ENCODE measurements around the gene LINGO1.

The LINGO1 gene

GRCh38 chr15:77632534-77633133, at the start of gene LINGO1:
LINGO1 (minus strand) TSS chr15:77632912; CDS start chr15:77632315, 597 bp downstream.
- no peak for DNase-seq

- no peak for DNase-seq
Measured at GRCh38 chr15:77681362-77681761, 48.6 kb upstream of the LINGO1 start.

GRCh38 chr15:77676569-77677375, 44.1 kb upstream of the LINGO1 start:
- no peak for DNase-seq

- DNase-seq: no peak
Measured at GRCh38 chr15:77675806-77676415, 43.2 kb upstream of the LINGO1 start.

- DNase-seq: no peak
Measured at GRCh38 chr15:77674327-77674726, 41.6 kb upstream of the LINGO1 start.

- DNase-seq: no peak
Measured at GRCh38 chr15:77673866-77674265, 41.2 kb upstream of the LINGO1 start.

GRCh38 chr15:77672135-77672534, 39.4 kb upstream of the LINGO1 start:
- no peak for DNase-seq

- DNase-seq: no peak
Measured at GRCh38 chr15:77671362-77672056, 38.8 kb upstream of the LINGO1 start.

GRCh38 chr15:77670558-77671361, 38.0 kb upstream of the LINGO1 start:
- no peak for DNase-seq

- no peak for DNase-seq
Measured at GRCh38 chr15:77669896-77670295, 37.2 kb upstream of the LINGO1 start.

- DNase-seq: no peak
Measured at GRCh38 chr15:77667338-77668234, 34.9 kb upstream of the LINGO1 start.

GRCh38 chr15:77666296-77666660, 33.6 kb upstream of the LINGO1 start:
- no peak for DNase-seq

GRCh38 chr15:77665530-77666295, 33.0 kb upstream of the LINGO1 start:
- DNase-seq: no peak

- no peak for DNase-seq
Measured at GRCh38 chr15:77664428-77664827, 31.7 kb upstream of the LINGO1 start.

GRCh38 chr15:77663256-77663655, 30.5 kb upstream of the LINGO1 start:
- no peak for DNase-seq

GRCh38 chr15:77659350-77660321, 26.9 kb upstream of the LINGO1 start:
- no peak for DNase-seq

GRCh38 chr15:77658304-77658703, 25.6 kb upstream of the LINGO1 start:
- DNase-seq: no peak

- no peak for DNase-seq
Measured at GRCh38 chr15:77657634-77658238, 25.0 kb upstream of the LINGO1 start.

GRCh38 chr15:77656294-77656693, 23.6 kb upstream of the LINGO1 start:
- DNase-seq: no peak

All from bone marrow (tissue), 2 donors.